NCI-H524 treated with DMSO at 0.1 percent for 48 hours (cell line): ENCODE data around the gene GLDN.

Experiments
- DNase-seq: peaks from one replicate; lab custom pipeline; 2025; lab: John Stamatoyannopoulos, UW

GLDN gene

DNA sequence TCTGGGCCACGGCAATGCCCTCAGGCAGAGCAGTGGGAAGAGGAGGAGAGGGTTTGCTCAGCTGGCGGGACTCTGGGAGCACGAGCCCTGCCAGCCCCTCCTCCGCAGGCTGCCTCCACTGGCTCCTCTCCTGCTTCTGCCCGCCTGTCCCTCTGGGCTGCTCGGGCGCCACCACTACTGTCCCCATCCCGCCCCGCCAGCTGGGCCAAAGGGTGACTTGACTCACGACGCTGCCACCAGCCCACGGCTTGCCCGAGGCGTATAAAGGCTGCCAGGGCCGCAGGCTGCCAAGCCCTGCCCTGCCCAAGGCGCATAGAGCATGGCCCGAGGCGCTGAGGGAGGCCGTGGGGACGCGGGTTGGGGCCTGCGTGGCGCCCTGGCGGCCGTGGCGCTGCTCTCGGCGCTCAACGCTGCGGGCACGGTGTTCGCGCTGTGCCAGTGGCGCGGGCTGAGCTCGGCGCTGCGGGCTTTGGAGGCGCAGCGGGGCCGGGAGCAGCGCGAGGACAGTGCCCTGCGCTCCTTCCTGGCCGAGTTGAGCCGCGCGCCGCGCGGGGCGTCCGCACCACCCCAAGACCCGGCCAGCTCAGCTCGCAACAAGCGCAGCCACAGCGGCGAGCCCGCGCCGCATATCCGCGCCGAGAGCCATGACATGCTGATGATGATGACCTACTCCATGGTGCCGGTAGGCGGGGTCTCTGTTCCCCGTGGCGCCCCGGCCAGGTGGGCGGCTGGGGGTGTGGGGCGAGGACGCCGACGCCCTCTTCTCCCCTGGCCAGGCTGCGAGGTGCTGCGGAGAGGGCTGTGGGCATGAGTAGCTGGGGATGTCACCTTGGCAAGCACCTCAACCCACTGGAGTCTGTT is at the start of gene GLDN:
GLDN (plus strand) TSS at position 290 of the 861 bp plus-strand sequence; CDS start at position 320, 30 bp downstream.
- DNase-seq: peak; percentile 13

DNA sequence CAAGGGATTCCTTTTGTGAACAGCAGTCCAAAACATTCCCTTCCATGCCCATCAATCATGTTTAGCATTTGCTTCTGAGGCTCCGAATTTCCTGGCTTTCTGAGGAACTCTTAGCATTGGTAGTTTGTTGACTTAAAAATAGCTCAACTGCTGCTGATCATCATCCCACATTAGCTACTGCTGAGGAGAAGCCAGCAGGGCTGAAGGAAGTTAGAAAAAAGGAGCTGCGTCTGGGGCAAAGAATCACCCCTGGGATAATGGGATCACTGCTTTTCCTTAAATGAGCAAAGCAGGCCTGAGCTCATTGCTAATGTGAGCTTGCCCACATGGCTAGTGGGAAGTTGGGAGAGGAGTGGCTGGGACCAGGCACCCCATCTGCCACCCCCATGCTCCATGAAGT is 42.8 kb upstream of the GLDN start:
- DNase-seq: no peak

DNA sequence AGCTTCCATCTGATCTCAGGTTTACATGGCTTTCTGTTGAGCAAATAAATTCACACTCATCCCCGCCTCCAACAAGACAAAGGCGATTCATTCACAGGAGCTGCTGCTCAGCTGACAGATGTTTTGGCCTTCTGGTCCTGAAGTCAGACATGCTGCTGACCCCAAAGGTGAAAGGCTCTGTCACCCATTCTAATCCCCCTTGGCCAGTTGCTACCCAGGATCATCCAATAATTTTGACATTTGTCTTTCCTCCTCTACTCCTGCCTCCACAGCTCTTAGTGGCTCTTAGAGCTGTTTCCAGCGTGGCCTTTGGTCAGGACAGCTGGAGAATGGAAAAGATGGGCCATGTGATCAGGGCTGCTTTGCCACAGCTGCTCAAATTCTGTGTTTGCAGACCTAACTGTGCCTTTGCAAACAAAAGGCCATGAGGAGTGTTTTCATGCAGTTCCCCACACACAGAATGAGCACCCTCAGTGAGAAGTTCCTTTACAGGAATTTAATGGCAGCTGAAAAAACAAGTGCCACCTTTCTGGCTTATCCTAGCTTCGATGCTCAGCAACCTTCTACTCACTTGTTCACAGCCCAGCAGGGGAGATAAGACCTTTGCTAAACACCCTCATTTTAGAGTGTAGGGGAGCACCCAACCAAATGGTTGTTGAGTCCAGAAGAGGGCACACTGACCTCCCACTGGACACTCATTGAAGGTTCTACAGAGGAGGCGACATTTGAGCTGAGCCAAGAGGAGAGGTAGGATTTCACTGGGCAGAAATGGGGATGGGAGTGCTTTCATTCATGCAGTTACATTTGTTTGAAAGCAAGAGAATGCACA is 42.1 kb upstream of the GLDN start:
- DNase-seq: no peak

DNA sequence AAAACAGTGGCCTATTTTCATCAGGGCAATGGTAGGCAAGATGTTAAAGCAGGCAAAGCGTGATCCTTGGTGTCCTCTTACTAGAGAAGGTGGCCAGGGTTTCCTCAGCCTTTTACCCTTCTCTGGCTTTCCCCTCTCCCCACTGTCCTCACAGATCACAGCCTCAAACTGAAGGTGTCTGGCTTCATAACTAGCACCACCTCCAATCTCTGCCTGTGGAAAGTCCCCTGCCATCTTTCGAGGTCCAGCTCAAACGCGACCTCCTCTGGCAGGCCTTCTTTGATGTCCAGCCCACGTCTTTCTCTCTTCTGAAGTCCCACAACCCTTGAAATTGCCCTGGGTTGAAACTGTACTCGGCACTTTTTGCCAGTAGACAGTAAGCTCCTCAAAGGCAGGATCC is 39.0 kb upstream of the GLDN start:
- DNase-seq: no peak

DNA sequence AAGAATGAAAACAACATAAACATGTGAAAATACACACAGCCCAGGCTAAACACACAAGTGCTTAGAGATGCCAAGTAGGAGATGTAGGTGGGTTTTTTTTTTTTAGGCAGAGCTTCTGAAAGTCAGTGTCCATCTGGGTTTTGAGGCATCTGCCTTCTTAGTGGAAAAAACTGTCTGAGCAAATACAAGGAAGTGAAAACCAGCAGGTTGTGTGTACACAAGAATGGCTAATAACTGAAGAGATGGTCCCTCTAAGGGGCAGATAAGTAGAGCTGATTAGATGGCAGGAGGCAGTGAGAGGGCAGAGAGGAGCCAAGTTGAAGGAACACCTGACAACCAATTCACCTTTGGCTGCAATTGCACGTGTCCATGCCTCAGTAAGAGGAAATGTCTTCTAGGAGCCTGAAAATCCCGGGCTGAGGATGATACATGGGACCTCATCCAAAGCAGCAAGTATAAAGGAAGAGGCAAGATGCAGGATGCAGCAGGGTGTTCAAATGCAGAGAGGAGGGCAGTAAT is 37.9 kb upstream of the GLDN start:
- no peak for DNase-seq

DNA sequence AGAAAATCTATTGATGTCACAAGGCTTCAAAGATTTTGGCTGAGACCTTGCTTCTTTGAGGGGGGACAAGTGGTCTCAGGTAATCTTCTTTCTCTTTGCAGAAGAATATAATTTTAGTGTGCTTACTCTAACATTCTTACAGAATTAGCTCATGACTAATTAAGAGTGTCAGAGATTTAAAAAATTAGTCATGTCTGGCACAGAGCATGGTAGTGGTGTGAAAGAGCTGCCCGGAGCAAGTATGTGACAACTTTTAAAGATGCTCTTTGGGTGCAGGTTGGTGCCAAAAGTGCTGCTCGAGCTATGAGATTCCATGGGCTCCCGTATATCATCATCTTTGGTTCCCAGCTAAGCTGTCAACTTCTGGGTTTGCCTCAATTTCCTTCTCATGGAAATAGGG is 34.1 kb upstream of the GLDN start:
- no peak for DNase-seq

DNA sequence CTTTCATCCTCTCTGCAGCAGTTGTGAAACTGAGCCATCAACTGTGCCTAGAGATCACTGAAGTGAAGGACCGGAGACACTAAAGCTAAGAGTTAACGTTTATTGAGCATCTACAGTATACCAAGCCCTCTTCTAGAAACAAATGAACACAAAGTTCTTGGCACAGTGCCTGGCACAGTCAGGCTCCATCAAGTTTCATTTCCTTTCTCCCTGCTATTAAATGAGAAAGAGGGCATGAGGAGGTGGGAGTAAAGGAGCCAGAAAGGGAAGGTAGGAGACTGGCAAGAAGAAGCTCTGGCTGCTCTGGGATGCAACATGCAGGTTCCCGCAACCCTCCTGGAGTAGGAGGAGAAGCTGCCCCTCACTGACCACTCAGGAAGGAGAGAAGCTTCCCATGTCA is 33.6 kb upstream of the GLDN start:
- DNase-seq: no peak

DNA sequence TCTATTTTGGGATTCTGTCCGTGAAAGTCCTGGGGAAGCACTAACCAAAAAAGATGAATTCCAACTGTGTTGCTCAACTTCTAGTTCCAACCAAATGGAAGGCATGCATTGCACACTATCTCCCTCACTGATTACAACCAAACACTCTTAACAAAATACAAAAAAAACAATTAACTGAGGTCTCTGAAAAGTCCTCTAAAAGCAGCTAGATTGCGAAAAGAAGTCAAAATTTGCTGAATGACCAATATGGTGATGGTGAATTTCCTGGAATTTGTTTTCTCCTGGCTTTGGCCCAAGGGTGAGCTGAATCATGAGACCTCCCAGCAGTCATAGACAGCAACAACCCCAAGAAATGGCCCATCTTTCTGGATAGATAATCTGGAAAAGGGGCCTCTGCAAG is 31.4 kb upstream of the GLDN start:
- DNase-seq: no peak

DNA sequence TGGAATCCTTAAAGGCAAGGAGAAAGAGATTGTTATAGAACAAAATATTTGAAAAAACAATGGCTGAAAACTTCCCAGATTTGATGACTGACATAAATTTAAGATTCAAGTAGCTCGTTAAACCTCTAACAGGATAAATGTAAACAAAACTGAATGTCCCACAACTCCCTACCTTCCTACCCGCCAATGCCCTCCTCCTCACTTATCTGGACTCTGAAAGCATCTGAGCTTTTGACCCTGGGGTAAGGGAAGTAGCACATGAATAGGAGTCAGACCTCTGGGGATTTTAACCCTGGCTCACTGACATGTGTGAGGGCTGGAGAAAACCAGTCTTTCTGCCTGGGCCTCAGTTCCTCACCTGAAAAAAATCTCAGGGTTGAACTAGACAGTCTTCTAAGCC is 29.9 kb upstream of the GLDN start:
- DNase-seq: no peak

DNA sequence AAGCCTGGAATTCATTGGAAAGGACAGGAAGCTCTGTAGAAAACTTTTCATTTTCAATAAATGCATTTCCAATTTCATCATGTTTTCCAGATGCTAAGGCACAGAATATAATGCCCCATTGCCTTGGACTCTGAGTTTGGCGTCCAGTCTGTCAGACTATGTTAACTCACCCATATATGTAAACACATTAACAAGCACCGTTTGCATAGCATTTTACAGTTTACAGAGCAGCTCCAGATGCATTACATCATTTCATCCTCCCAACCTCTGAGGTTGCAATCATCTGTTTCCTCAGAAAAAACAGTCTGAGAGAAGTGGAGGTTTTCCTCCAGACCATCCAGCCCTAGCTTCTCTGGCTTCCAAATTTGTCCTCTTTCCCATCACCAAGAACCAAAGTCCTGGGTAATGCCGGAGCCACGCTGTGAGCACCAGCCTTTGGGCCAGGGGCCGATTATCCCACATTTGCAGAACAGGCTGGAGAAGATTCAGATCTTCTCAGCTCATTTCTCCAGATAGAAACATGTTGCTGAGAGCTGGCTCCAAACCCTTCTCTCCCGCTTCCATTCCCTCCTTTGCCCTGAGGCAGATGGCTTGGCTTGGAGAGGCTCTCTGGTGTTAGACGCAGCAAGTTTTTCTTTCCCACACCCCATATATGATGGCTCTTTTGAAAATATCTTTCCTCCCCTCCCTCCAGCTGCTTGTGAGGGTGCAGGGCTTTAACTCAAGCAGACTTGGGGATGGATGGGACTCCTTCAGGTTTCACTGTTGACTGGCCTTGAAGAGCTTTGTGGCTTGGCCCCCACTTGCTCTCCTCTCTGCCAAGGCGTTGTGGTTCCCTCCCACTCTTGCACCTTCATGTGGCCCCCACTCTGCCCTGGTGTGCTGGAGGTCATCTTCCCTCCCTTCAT is 29.0 kb upstream of the GLDN start:
- no peak for DNase-seq

DNA sequence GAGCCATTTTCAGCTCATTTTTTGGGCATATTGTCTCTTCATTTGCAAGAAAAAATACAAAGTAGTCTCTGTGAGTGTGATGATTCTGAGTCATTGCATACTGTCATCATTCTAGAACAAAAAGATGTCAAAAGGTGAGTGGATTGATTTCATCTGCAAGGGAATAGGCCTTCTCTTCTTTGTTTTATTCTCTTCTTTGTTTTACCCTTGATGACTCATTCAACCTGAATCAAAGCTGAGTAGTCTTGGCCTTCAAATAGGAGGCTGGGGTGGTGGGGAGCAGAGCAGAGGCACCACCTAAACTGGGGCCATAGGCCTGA is 28.4 kb upstream of the GLDN start:
- no peak for DNase-seq

DNA sequence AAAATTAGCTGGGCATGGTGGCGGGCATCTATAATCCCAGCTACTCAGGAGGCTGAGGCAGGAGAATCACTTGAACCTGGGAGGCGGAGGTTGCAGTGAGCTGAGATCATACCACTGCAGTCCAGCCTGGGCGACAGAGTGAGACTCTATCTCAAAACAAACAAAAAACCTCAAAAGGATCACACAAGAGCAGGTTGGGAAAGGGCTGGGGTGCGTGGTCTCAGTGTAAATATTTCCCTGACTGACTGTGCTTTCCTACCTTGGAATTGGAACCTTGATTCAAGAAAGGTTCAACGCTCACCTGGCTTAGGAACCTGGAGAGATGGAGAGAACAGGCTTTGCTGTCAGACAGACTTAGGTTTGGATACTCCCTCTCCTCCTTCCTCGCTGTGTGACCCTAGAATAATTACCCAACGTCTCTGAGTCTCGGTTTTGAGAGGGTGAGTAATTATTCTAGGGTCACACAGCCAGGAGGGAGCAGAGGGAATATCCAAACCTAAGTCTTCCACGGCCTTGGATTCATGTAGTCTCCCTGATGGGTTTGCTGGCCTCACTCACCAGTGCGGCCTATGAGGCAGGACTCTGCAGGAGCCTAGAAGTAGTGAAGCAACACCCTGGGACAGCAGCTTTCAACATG is 27.7 kb upstream of the GLDN start:
- DNase-seq: no peak

DNA sequence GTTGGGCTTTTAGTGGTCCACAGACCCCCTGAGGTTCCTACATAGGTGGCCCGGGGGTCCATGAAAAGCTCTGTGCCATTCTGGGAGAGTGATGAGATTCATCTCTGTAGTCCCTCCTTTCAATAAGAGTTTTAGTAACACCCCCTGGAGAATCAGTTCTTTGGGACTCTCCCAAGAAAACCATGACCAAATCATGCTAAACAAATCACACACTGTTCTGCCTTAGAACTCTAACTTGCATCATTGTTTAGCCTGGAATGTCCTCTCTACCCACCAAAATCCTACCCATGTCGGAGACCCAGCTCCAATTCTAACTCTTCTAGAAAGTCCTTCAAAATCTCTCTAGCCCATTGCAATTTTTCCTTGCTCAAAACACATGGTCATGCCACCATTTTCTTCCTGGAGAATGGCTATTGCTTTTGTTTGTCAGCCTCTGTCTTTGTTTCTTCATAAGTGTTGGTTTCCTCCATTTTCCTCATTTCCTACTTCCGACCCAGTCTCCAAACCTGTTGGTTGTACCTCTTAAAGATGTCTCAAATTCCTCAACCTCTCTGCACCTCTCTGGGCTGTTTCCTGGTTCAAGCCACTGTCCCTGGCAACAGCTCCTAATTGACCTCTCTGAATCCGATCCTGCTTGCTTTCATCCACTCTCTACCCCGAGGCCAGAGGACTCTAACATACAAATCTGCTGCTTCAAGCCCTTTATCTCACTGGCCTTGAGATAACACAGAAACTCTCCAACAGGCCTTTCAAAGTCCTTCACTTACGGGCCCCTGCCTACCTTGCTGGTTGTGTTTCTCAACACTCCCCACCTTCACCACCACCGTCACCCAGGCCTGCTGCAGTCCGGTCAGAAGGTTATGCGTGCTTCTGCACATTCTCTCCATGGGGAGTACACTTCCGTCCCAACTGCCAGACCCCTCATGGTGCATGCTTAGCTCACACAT is 26.8 kb upstream of the GLDN start:
- no peak for DNase-seq

DNA sequence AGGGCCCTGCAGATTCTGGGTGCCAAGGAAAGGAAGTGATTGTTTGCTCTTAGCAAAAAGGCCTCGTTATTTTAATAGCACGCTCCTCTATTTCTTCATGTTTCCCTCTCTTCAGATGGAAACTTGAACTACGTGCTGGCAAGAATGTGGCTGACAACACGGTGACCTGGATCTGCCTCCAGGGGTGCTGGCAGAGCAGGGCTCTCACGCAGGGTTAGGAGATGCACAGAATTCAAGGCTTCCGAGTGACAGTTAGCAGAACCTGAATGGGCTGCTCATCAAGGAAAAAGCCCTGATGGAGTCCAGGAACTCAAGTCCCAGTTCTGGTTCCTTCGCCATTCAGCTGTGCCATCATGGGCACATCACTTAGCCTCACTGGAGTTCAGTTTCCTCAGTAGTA is 25.7 kb upstream of the GLDN start:
- no peak for DNase-seq

DNA sequence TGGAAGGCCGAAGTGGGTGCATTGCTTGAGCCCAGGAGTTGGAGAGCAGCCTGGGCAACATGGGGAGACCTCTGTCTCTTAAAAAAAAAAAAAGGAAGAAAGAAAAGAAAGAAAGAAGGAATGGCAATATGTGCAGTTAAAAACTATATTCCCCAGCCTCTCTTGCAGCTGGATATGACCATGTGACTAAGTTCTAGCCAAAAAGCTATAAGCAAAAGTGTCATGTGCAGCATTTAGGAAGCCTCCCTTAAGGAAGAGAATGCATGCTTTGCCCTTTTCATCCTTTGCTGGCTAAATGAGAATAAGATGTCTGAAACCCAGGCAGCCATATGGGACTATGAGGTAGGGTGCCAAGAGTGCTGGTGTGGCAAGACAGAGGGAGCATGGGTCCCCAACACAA is 24.8 kb upstream of the GLDN start:
- DNase-seq: no peak

DNA sequence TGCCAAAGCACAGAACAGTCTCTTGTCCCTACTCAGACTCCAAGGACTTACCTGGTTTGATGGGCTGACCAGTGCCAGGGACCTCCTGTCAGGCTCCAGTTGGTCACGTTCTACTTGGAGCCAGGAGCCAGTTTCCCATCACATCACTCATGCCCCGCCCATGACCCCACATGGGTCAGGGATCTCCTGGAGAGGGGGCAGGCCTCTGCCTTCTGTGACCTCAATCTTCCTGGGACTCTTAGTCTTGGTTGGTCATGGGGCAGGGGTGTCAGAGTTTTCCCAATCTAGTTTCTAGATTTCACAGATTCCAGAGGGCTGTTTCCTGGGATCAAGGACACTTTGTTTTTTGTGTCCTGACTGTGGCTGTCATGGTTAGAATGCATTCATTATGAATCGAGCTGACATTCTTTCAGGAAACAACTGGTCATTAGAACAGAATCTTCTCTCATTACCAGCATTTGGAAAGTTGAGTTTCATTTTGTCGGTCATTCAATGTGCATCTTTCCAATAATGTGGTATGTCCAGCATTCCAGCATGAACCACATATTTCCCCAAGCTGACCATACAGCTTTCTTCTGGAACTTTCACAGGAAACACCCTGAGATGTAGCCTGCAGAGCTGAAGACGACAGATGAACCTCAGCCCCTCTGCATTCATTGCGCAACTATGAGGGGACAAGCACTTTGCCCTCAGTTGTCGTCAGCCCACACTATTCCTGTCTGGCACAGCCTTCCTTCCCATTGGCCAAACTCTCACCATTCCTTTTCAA is 22.9 kb upstream of the GLDN start:
- DNase-seq: no peak

DNA sequence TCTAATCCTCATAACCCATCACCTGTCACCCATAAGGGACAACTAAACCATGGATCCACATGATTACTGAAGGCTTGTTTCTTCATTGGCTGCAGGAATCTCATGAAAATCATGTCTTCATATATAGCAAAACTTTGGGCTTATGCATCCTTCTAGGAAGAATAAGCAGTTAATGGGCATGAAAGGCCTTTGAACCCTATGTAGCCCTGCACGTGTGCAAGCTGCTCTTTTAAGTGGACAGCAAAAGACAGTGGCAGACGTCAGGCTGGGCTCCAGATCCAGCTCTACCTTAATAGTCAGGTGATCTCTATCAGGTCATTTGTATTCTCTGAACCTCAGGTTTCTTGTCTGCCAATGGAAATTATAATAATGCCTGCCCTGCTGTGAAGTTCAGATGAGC is 21.9 kb upstream of the GLDN start:
- no peak for DNase-seq

DNA sequence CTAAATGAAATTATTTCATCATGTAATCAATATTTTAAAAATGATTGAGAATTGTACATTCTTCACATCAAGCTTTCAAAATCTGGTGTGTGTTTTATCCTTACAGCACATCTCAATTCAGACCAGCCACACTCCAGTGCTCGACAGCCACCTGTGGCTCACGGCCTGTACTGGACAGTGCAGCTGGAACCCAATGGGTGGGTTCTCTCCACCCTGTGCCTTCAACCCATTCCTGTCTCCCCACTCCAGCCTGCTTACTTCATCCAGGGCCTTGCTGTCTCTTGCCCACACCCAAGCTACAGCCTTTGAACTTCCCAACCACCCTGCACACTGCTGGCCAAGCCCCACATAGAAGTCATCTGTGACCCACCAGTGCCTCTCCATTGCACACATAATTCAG is 20.6 kb upstream of the GLDN start:
- DNase-seq: no peak

DNA sequence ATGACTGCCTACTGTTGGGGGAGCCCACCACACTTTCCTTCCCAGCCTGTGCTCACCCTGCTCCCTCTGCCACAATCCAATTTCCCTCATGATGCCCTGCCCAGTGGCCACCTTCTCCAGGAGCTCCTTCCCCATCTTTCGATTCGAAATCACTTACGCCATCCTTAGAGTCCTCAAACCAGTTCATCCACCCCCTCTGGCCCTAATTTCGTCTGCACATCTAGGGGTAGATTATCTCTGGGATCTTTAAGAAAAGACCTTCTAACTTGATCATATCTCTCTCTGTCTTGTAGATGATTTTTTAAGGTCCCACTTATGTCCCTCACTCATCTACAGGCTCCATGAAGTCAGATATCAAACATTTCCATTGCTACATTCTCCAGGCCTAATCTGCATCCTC is 20.1 kb upstream of the GLDN start:
- DNase-seq: no peak
